ENCODE results near the gene HOXA3.

HOXA3 gene

DNA sequence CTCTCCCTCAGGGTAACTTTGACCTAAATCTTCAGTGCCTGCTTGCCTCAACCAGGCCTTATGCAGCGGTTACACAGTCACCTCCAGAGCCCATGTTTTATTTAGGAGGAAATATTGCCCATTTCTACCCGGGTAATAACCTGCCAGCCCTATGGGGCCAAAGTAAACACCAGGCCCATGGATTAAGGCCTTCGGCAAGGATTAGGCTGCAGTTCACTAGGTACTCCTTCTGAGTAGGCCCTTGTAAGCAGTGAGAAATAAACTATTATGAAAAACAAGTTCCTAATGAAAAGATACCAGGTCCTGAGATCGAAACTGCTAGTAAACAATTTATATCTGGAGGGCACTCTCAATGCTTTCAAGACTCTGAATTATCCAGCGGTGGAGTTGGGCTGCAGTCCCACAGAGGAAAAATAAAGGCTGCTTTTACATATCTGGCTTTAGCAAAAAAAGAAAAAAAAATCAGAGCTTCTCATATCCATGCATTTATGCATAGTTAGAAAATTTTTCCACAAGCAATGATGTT is 25.5 kb upstream of the HOXA3 start:
- no peak for DNase-seq

DNA sequence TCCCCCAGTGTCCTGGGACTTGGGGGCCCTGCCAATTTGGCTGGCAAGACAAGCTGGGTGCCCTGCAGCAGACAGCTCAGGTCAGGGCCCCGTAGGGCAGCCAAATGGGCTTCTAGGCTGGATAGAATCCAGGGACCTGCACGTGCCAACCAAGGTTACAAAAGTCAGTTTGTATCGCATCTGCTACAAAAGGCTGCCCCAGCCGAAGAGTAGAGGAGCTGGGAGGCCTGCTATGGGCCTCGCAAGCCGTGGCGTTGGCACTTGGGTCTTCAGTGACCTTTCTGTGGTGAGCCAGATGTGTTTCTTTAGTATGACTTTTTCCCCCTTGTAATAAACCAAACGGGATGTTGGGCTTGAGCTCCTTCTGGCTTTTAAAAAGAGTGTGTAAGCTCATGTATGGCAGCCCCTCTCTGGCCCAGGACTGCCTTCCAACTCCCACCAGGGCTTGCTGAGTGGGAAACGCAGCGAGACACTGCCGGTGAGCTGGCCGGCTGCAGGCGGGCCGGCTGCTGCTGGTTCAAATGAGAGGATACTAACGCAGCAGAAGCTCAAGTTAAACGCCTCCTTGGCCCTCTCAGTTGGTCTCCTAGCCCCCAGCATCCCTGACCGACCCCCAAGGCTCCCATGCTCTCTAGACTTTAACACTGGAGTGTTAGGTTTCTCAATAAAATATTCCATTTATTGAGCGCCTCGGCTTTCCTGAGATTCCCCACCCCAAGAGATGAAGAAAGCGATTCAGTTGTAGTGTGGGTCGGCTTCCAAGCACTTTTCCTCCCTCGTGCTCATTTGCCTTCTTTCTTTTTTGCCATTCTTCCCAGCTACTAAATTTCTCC is 24.8 kb upstream of the HOXA3 start:
- DNase-seq, result no peak

DNA sequence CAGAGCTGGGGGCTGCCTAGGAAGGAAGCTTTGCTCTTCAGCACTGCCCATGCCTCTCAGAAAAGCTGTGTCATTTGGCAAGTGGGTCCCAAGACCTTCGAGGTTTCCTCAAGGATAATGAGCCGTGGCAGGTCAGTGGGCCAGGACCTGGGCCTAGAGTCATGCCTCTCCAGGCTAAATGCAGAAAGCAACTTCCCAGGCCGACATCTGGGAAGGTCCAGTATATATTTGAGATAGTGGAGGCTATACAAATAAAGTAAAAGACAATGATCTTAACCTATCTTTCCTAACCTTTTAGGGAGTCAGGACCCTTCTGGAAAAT is 24.1 kb upstream of the HOXA3 start:
- no peak for DNase-seq

DNA sequence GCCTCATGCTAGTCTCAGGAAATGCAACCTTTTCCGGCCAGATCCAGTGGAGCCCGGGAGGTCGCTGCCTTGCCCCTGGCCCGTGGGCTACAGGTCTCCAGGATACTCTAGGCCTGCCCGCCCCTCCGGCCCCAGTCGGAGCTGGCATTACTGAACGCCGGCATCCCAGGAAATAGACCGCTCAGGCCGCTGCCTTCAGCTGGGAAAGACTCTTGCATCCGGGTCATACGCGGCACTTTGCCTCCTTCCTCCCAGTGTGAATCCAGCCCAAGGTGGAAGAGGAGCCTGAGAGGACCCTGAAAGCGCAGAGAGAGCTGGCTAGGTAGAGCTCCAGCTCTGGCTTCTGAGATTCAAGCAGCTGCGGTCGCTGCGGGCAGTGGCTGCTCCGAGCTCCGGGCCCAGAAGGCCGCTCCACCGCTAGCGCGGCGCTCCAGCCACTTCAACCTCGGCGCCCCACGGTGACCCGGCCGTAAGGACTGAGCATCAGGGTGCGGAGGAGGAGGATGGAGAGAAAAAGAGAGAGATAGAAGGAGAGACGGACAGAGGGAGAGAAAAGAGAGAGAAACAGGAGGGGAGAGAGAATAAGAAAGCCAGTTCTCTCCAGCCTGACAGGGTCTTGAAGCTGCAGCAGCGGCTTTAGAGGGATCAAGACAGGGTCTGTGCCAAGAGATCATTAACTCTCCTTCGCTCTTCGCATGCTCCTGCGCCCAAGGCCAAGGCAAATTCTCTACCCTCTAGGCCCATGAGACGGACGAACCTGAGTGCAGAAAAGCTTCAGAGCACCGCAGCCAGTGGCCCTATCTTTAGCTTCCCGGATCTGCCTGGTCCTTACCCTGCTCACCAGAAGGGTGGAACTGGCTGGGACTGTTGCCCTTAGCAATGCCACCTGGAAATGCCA is 23.5 kb upstream of the HOXA3 start:
- DNase-seq, result no peak

DNA sequence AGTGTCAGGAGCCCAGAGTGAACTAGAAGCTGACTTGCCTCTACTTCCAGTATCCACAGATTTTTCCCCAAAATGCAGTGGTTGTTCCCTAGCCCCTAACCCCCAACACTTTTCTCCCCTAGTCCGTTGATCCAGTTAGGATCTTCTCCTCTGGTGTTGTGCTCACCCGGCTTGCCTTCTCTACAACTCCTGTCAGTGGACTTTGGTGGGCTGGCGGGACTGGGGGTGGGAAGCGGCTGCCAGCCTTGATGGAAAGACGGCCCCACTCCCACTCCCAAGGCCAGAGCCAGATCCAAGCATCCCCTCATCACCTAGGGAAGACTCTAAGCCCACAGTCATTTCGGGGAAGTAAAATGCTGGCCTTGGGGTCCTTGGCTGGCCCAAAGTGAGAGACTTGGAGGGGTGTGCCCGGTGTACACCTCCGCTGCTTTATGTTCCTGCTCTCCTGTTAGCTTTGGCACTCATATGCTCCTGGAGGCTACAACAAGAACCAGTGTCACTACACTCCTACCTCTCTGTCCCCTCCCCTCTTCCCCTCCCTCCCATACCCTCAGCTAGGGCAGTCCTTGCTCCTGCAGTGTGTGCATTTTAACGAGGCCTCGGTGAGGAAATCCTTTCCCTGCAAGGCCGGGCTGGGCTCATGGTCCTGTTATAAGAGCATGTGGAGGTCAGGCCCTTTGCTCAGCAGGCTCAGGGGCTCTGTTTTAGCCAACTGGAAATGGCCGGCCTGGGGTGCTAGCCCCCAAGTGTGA is 22.7 kb upstream of the HOXA3 start:
- DNase-seq, result peak; percentile 46

DNA sequence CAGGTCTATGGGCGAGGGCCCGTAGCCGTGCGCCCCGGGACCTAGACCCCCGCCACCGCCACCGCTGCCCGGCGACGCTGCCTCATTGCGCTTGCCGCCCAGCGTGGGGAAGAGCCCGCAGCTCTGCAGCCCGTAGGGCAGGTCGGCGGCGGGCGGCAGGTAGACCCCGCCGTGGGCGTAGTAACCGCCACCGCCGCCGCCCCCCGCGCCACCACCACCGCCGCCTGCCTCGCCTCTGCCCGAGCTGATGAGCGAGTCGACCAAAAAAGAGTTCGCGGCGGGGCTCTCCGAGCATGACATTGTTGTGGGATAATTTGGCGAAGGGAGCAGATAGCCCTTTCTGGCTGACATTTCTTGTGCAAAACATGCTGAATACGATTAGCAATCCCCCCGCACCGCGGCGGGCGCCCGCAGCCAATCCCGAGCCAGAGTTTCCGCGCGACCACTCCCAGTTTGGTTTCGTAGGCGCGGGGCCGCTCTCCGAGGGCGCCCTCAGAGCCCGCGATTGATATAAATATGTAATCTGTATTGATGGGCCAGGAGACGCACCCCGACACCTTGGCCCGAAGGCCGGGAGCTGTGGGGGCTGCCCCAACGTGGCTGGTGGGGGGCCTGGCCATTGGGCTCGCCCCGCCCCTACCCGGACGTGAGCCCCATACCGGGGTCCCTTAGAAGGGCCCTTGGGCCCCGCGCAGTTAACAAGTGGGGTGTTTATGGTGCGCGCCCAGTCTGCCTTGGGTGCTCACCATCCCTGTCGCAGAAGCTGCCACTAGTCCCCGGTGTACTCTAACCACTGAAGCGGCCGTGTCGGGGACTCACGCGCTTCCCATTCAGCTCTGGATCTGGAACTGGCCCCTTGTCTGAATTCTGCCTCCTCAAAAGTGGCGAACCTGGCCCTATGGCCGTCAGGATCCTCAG is 21.8 kb upstream of the HOXA3 start, which contains the start of gene HOXA10:
Gene HOXA10 (minus strand): TSS at position 365 of the 918 bp plus-strand sequence. CDS start 14 bp downstream, at position 351.
- DNase-seq, result peak; percentile 52

DNA sequence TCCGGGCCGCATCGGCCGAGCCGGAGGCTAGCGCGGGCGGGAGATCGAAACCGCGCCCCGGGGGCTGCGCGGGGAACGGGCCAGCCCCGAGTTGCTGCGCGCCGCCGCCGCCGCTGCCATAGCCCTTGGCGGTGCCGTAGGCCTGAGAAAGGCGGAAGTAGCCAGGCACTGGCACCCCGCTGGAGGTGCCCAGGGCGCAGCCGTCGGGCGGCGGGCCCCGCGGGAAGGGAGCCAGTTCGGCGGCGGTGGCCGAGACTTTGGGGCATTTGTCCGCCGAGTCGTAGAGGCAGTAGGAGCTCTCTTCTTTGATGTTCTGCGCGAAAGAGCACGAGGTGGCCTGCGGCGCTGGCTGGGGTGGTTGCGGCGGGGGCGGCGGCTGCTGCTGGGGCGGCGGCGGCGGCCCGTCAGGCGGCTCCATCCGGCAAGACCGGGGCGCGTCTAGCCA is 21.1 kb upstream of the HOXA3 start:
- no peak for DNase-seq

DNA sequence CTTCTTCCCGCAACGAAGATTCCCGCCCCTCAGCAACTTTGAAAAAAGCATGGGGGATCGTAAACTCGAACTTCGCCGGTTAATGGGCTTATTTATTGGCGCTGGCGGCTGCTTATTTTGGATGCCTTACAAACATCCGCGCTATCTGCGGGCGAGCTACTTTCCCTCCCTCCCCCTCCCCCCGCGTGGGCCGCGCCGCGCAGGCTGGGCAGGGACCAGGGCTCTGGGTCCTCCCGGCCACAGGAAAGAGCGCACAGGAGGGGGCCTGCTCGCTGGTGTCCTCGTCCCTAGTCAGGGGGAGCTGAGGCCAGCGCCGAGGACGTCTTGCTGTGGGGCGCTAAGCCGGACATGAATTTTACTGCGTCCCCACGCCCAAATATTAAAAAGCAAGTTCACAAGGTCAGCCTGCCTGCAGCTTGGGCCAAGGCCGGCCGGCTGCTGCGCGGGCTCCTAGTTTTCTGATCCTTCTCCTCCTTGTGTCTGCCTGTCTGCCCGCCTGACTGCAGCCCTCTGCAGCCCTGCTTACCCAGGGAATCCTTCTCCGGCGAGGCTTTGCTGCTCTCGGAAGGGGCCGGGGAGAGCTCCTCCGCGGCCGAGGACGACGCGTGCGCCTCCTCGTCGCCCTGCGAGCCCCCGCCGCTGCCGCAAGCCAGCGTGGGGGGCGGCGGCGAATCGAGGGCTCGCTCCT is 20.6 kb upstream of the HOXA3 start:
- peak; percentile 64 for DNase-seq

DNA sequence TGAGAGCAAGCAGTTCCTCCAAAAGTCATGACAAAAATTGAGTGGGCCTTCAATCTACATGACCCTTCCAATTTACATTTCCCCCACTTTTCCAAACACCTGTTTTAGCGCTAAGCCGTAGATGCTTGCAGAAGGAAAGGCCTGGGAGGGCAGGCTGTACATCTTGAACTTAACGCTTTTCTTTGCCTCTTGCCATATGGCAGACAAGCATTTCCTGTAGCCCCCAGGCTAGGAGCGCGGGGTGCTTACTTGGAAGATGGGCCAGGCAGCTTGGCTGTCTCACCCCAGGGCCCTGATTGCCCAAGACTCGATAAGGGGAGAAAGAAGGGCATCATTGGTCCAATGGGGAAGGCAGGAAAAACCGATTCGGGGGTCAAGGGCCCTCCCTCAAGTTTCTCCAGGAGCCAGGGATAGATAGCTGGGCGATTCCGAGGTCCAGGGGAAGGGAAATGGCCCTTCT is 20.0 kb upstream of the HOXA3 start:
- peak; percentile 57 for DNase-seq

DNA sequence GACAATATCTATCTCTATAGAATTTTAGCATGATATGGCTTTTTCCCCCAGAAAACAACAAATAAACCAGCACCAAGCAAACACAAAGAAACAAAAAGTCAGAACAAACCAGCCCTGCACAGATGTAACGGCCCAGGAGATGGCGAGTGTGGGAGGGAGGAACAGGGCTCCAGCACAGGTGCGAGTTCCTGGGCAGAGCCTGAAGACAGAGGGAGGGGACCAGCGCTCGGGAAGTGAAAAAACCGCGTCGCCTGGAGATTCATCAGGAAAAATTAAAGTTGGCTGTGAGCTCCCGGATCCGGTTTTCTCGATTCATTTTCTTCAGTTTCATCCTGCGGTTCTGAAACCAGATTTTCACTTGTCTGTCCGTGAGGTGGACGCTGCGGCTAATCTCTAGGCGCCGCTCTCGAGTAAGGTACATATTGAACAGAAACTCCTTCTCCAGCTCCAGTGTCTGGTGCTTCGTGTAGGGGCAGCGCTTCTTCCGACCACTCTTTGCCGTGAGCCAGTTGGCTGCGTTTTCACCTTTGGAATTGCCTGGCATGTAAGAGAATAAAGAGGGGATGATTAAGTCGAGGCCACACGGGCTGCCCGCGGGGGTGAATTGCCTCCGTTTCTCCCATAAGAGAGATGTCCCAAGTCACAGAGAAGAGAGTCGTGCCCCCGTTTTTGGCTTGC is 19.4 kb upstream of the HOXA3 start:
- DNase-seq, result peak; percentile 55

DNA sequence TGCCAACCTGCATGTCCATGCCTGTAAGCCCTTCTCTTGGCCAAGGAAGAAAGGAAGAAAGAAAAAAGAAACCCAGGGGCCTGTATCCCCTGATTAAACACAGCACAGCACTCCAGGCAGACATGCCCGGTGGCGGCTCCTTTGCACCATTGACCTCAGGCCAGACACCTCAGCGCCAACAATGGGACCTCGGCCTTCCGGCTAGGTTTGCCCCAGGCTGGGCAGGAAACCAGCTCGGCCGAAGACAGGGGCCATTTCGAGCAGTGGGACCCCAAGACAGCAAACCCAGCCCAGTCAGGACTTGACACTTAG is 18.9 kb upstream of the HOXA3 start:
- peak; percentile 54 for DNase-seq

DNA sequence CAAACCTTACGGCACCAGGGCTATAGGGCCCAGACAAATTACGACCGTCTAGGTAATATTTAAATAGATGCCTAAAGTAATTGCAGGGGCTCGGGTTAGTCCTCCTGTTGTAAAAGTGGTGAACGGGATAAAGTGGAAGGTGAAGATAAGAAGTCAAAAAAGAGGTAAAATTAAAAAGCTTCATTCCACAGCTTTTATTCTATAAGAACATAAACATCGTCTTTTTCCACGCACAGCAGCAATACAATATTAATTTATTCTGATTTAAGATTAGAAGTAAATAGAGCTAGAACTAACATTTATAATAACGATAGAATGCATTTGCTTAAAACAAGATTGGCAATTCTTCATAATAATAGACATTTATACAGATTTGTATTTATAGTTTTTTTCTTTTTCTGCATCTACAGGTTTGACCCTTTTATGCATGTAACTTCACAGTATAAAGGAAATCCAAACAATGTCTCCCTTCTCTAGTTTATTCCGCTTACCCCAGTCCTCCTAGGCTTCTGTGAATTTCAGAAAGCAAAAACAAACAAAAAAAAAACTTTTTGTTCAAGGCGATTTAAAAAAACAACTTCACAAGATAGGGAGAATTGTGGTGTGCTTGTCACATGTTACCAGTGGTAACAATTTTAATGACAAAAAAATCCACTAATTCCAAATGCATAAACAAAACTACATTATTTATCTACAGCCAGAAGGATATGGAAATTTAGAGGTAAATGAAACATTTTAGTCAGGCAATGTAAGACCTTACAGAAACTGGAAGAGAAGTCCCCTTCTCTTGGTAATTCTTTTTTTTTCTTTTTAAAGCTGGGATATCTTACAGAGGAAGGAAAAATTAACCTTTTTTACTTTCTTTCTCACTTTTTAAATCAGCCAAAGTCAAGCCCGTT is 18.3 kb upstream of the HOXA3 start:
- DNase-seq, result no peak

DNA sequence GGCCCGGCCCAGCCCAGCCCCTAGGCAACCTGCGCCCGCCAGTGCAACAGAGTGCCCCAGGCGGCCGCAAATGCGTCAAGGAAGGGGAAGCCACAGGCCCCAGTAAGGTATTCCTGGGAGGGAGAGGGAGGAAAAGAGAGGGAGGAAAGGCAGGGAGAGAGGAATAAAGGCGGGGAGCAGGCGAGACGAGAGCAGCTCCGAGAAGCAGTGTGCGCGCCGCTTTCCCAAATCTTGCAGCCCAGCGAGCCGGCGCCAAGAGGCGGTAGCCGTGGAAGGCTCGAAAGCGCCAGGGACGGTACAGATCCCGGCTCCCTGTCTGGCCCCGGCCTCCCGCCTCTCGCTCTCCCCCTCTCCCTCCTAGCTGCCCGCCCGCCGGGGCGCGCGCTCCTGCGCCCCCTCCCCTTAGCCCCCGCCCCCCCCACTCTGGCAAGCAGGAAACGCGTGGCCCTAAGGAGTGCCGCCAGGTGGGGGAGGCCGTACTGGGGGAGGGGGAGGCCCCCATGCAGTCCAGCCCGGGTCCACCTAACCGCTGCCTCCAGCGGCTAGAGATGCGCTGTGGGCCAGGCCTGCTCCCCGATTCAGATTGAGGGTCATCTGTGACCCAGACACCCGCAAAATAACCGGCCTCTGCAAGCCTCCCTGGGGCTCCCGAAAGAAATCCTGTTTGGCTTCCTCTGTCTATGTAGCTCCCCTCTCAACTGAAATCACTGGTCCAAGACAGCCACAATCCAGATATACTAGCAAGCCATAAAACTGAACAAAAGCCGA is 17.5 kb upstream of the HOXA3 start:
- DNase-seq, result no peak

DNA sequence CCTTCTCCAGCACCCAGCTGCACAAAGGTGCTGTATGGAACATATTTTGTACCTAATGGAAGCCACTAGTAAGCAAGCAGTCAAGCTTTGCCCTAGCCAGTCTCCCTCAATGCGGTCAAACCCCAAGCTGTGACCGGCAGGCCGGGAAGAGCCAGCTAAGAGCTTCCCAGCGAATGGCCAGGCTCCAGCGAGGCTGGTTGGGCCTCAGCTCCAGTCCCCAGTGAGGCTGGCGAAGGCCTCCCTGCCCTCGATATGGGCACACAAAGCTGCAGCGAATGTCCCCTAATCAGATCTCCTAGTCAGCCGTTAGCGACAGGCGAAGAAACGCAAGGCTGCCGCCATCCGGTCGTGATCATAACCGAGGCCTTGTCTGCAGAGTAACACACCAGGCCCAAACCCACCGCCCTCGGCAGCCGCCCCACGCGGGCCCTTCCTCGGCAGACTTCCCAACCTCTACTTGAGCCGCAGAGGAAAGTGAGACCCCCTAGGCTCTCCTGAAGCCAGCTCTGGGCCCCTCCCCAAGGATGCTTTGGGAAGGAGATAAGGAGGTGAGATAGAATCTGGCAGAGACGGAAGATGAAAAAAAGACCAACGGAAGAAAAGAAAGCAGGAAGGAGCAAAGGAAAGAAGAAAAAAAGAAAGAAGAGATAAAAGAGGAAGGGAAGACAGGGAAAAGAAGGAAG is 16.0 kb upstream of the HOXA3 start:
- DNase-seq, result no peak

DNA sequence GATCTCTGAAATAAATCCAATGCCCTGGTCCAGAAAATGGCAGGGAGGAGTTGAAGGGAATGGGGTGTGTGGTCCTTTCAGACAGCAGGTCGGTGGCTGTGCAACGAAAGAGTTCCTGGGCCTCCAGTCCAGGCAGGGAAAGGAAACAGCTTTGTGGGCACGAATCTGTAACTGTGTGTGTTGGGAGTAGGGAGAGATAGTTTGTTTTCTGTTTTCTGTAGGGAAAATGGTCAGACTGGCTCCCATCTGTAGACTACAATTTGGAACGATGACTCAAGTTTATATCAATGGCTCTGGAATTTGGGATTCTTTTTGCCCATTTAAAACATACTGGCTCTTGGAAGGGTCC is 15.5 kb upstream of the HOXA3 start:
- no peak for DNase-seq

DNA sequence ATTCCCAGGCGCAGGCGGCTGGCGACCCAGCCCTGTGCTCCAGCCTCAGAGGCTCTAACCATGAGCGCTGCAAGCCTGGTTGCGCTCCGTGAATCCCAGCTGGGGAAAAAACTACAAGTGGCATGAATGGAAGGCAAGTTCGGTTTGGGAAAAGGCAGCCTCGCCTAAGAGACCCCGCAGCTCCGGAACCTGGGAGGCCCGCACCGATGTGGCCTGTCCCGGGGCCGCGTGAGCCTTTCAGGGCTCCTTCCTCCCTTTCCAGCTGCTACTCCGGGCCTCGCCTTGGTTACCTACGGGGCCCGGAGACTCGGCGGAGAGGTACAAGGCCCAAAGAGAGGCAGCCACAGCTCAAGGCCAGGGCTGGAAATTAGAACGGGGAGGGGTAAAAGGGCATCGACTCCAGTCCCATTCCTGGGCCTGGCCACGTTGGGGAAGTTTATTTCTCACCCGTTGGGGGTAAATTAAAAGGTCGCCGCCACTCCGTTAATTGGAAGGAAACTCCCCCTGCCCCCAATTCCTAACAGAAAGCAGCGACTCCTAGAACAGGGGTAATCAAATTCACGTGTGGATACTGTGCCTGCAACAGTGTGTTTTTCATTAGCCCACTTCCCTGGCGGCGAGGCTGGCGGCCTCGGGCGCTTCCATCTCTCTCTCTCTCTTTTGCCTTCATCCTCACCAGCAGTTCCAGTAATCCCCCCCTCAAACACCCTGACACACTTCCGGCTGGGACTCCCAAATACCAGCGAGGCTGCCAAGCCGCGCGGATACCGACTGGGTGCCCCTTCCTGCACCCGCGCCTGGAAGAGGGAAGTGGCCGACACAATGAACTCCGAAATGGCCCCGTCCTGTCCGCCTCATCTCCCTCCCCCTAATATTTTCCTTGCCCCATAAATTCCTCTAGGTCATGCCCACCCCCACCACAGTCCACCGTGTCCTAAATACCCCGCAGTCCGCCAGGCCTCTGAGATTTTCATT is 14.4 kb upstream of the HOXA3 start:
- DNase-seq, result peak; percentile 64

DNA sequence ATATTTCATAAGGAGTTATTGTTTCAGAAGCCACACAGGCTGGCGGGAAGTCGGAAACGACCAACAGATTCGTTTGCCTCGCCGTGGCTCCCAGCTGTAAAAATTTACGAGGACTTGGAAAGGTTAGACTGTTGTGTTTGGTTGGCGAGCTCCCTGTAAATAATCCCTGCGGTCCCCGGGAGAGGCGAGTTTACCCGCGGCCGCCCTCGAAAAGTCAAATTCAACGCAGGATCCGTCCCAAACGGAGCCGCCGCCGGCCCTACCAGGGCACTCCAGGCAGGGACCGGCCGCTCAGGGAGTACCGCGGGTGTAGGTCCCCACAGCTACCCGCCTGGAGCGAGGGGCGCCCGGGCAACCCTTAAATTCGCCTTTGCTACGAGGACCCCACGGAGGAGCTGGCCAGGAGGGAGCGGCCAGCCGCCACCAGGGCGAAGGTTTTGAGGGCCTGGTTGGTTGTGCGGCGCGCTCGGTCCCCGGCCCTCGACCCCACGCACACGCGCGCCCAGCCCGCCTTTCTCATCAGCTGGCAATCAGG is 13.7 kb upstream of the HOXA3 start:
- peak; percentile 61 for DNase-seq
